ENCODE measurements around the gene DDX49. TPM values are rescaled to one million over a fixed set of nuclear protein-coding genes. Genes with fewer than 3 reads are reported as not detected.

Gene DDX49
- polyA plus RNA-seq, 1 of the 3 experiments (the other 2 are of a cell fraction) = 86.8 TPM

- H4K20me1 ChIP-seq (ENCODE audit: insufficient read depth) = no peaks in the 10 kb centered on the region
- WGBS (ENCODE audit: low lambda C conversion rate) = 3% methylated on average over 14 of the region's 72 CpGs
- TF ChIP-seq RAD21 (IDR thresholded peaks at IDR 0.05; ENCODE audit: low read length) (peak; percentile 71), CTCF (IDR thresholded peaks at IDR 0.05) (peak; percentile 53), ELF1 (IDR thresholded peaks at IDR 0.05) (no peak), NRF1 (IDR thresholded peaks at IDR 0.05; ENCODE audit: low read depth, low read length) (0 out of 2 replicates have a peak, but pooled peaks have one; percentile 6), MXI1 (IDR thresholded peaks at IDR 0.05; ENCODE audit: low read depth, low read length) (peak; percentile 86), TAF1 (IDR thresholded peaks at IDR 0.05; ENCODE audit: borderline replicate concordance, low read depth, low read length) (no peak), FOXM1 (IDR thresholded peaks at IDR 0.05; ENCODE audit: low read depth) (no peak), SMC3 (IDR thresholded peaks at IDR 0.05; ENCODE audit: low read depth, low read length) (peak; percentile 53; the same call in 1 of the 2 replicates), EZH2phosphoT487 (IDR thresholded peaks at IDR 0.05; ENCODE audit: borderline replicate concordance, low read depth) (no peak), REST (IDR thresholded peaks at IDR 0.05; ENCODE audit: low read depth, low read length) (no peak)
- H2AFZ ChIP-seq (ENCODE audit: low read depth) = no peak overlapping the region; the same call in 1 of the 2 replicates
- peak overlapping the region; percentile 98 for H3K4me2 ChIP-seq
- H3K27me3 ChIP-seq (ENCODE audit: insufficient read depth) = no peaks in the 10 kb centered on the region
- POLR2A ChIA-PET = interaction anchor here (1.2 to 1.7 kb wide), 4 partner anchors 21 to 91 kb away, joined by 3 to 8 read pairs (median 4); partner anchors contain the start of genes COPE and DDX49
- peaks cover 0 to 24% of the 10 kb centered on the region in 2 experiments; a peak in 1 of 4 replicates for H3K4me1 ChIP-seq (ENCODE audit: control insufficient read depth in 1 of 2, insufficient read depth in 2 of 2, low read depth in 1 of 2, low read length in 1 of 2)
- H3K9me2 ChIP-seq = no peaks in the 10 kb centered on the region
- H3K9me3 ChIP-seq = no peaks in the 10 kb centered on the region
- H3F3A ChIP-seq (replicated peaks; ENCODE audit: insufficient read depth) = peaks cover 9% of the 10 kb centered on the region
- peak overlapping the region; percentile 61 to 72 for H3K4me3 ChIP-seq (ENCODE audit: low read depth in 2 of 2, low read length in 1 of 2)
- no peak overlapping the region; the same call in 1 of the 2 replicates for H3K9ac ChIP-seq
- CTCF ChIA-PET = interaction anchor here (0.6 to 6.3 kb wide), 39 partner anchors 9 to 444 kb away, joined by 3 to 76 read pairs (median 5); partner anchors contain the start of genes COPE, DDX49 and REX1BD
- H3K36me3 ChIP-seq (replicated peaks in 1 of 2; ENCODE audit: control insufficient read depth in 1 of 2, insufficient read depth in 2 of 2, low read length in 1 of 2) = peaks cover 0 to 9% of the 10 kb centered on the region in 2 experiments
- no peaks in the 10 kb centered on the region for H3K79me2 ChIP-seq (ENCODE audit: insufficient read depth)
- peak overlapping the region in 1 of 2 experiments; percentile 65; a peak in 1 of 4 replicates for H3K27ac ChIP-seq (ENCODE audit: low read depth in 2 of 2, low read length in 1 of 2)
- peak; percentile 95 for DNase-seq
Observed at GRCh38 chr19:18895038-18895823, 24.3 kb upstream of the DDX49 start.
